Activated CD8-positive, alpha-beta memory T cell treated with anti-CD3 and anti-CD28 coated beads, Interleukin-2, amount 10 ng/mL, durations not matched to agents 7 days and 5 days (primary cell): ENCODE measurements around the gene PLXNB3. TPM values are rescaled to one million over a fixed set of nuclear protein-coding genes. Genes with fewer than 3 reads are reported as not detected.
A peak's percentile ranks its signal among the peaks of the same experiment; 100 is the strongest.

Experiments used
- ATAC-seq: fragments of 150-1000 bp; cut with Tn5 transposase; one replicate; pipeline ENCODE4 v1.10.0; 2021; ENCODE audit warnings: moderate library complexity
- CTCF ChIA-PET: fragments of 350-600 bp; sonication (Branson Sonifier 250); formaldehyde crosslinking; loops from one replicate; lab custom pipeline; 2021; ENCODE audit warnings: antibody characterized with exemption; lab: Charles Lee
- DNase-seq: peaks from one replicate; pipeline ENCODE4 v3.0.0-alpha.2; 2020
- H3K27ac Mint-ChIP-seq: one replicate; pipeline ENCODE4 v1.8.0; 2021; ENCODE audit warnings: mild to moderate bottlenecking, mixed read lengths
- H3K27me3 Mint-ChIP-seq: one replicate; pipeline ENCODE4 v1.8.0; 2021; ENCODE audit warnings: mixed read lengths
- H3K36me3 Mint-ChIP-seq: one replicate; pipeline ENCODE4 v1.8.0; 2021; ENCODE audit warnings: mild to moderate bottlenecking, mixed read lengths
- H3K4me1 Mint-ChIP-seq: one replicate; pipeline ENCODE4 v1.8.0; 2021; ENCODE audit warnings: mixed read lengths
- H3K4me3 Mint-ChIP-seq: one replicate; pipeline ENCODE4 v1.8.0; 2021; ENCODE audit warnings: mild to moderate bottlenecking, moderate library complexity, mixed read lengths
- H3K9me3 Mint-ChIP-seq: one replicate; pipeline ENCODE4 v1.8.0; 2022; ENCODE audit warnings: low read depth, mixed read lengths
- total RNA-seq, 2 experiments: library from RNA; stranded (reverse); gene quantifications; one replicate each; pipeline ENCODE4 v1.2.3, GENCODE V29; 2021

Gene PLXNB3
- total RNA-seq, 2 experiments from 2014 or later = 0.42 to 0.50 TPM

DNA sequence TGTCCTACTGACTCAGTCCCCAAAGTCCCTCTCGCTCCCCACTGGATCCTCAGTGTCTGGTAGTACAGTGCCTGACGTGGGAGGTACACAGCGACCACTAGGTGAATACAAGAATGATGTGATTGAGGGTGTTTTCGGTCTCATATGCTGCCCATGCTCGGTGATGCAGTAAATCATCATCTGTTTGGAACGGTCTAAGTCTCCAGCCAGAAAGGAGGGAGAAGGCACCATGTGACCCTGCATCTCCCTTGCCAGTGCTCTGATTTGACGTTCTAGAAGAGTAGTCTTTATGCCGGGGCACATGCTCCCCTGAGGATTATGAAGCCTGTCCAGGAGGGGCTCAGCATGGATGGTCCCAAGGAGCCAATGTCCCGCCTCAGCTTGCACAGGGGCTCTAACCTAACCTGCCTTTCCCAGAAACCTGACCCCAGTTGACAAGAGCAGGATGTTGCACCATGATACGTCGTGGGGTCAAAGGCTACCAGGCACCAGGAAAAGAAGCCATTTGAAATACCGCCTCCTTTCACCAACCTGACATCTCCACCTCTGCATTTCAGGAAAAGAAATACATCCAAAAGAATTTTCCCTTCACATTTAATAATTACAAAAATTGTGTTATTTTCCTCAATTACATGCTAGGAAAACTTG lies 13.8 kb upstream of the PLXNB3 start:
- Mint-ChIP-seq H3K9me3 (no peaks in the 10 kb centered on the region), H3K4me3 (no peak overlapping the region), H3K4me1 (no peaks in the 10 kb centered on the region), H3K36me3 (no peaks in the 10 kb centered on the region), H3K27ac (no peak overlapping the region), H3K27me3 (peaks cover 16% of the 10 kb centered on the region)
- CTCF ChIA-PET = no interaction called here
- no peak for DNase-seq
- ATAC-seq = no peak

DNA sequence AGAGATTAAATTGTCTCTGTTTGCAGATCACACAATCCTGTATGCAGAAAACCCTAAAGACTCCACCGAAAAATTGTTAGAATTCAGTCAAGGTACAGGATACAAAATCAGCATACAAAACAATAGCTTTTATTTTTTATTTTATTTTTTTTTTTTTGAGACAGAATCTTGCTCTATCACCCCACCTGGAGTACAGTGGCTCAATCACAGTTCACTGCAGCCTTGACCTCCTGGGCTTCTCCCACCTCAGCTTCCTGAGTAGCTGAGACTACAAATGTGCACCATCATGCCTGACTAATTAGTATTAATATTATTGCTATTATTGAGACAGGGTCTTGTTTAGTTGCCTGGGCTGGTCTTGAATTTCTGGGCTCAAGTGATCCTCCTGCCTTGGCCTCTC lies 8.9 kb upstream of the PLXNB3 start:
- Mint-ChIP-seq H3K36me3 (no peaks in the 10 kb centered on the region), H3K9me3 (no peaks in the 10 kb centered on the region), H3K4me3 (no peak overlapping the region), H3K27ac (no peak overlapping the region), H3K4me1 (no peaks in the 10 kb centered on the region), H3K27me3 (peaks cover 9% of the 10 kb centered on the region)
- CTCF ChIA-PET = interaction anchor here (0.6 kb wide), 1 partner anchor 1306 kb away, joined by 3 read pairs; no protein-coding TSS in a partner anchor
- ATAC-seq = no peak
- no peak for DNase-seq

DNA sequence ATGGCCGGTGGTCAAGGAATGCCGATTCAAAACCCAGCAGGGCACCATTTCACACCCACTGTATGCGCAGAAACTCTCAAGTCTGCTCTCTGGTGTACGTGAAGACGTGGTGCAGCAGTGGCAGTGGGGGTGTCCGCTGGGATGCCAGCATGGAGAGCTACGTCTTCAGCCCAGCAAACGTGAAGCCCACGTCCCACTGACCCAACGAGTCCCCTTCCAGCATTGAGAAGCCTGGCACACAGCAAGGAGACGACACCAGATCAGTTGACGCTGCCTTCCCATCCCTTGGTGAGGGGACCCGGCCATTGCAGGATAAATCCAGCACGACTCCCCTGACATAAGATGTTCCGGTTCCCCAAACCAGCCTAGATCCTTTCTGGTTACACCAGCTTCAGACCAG lies 2.2 kb upstream of the PLXNB3 start:
- ATAC-seq (no peak), DNase-seq (no peak)
- CTCF ChIA-PET = no interaction called here
- H3K4me3 Mint-ChIP-seq = no peak overlapping the region
- no peaks in the 10 kb centered on the region for H3K9me3 Mint-ChIP-seq
- no peak overlapping the region for H3K27ac Mint-ChIP-seq
- H3K27me3 Mint-ChIP-seq = no peaks in the 10 kb centered on the region
- H3K36me3 Mint-ChIP-seq = no peaks in the 10 kb centered on the region
- peaks cover 2% of the 10 kb centered on the region for H3K4me1 Mint-ChIP-seq

GRCh38 chrX:153762626-153763173 lies 1.3 kb upstream of the PLXNB3 start:
- DNase-seq (no peak), ATAC-seq (no peak)
- no peaks in the 10 kb centered on the region for H3K9me3 Mint-ChIP-seq
- H3K36me3 Mint-ChIP-seq = no peaks in the 10 kb centered on the region
- H3K4me3 Mint-ChIP-seq = no peak overlapping the region
- peaks cover 2% of the 10 kb centered on the region for H3K4me1 Mint-ChIP-seq
- H3K27me3 Mint-ChIP-seq = no peaks in the 10 kb centered on the region
- H3K27ac Mint-ChIP-seq = no peak overlapping the region
- CTCF ChIA-PET = interaction anchor here (1.0 to 1.8 kb wide), 8 partner anchors 10 to 205 kb away, joined by 3 to 6 read pairs (median 4); partner anchors contain the start of genes IDH3G, RENBP, SLC6A8 and SSR4

GRCh38 chrX:153763298-153763932 lies 634 bp upstream of the PLXNB3 start:
- peaks cover 5% of the 10 kb centered on the region for H3K4me1 Mint-ChIP-seq
- no peaks in the 10 kb centered on the region for H3K36me3 Mint-ChIP-seq
- DNase-seq = no peak
- no peaks in the 10 kb centered on the region for H3K9me3 Mint-ChIP-seq
- ATAC-seq = no peak
- no peaks in the 10 kb centered on the region for H3K27me3 Mint-ChIP-seq
- CTCF ChIA-PET = interaction anchor here (0.6 to 1.8 kb wide), 13 partner anchors 9 to 207 kb away, joined by 3 to 10 read pairs (median 3); partner anchors contain the start of genes IDH3G, RENBP, SLC6A8 and SSR4
- H3K4me3 Mint-ChIP-seq = no peak overlapping the region
- no peak overlapping the region for H3K27ac Mint-ChIP-seq

DNA sequence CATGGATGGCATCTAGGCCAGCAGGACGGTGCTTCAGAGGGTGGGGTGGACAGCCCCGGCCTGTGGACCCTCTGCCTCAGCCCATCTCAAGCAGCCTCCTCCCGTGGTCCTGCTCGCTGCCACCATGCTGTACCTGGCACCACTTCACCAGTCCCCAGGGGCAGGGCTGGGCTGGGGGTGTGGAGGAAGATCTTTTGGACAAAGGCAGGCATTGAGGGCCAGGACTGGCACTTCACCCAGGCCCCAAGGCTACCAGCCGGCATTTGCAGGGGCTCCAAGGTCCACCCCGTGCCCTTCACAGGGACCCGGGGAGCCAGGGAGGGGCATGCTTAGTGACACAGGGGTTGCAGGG lies 713 bp downstream of the PLXNB3 start:
- CTCF ChIA-PET = interaction anchor here (0.6 to 1.7 kb wide), 9 partner anchors 10 to 206 kb away, joined by 3 to 10 read pairs (median 3); partner anchors contain the start of genes ARHGAP4, IDH3G, RENBP and SSR4
- H3K27ac Mint-ChIP-seq = no peak overlapping the region
- no peaks in the 10 kb centered on the region for H3K36me3 Mint-ChIP-seq
- peaks cover 5% of the 10 kb centered on the region for H3K4me1 Mint-ChIP-seq
- H3K27me3 Mint-ChIP-seq = no peaks in the 10 kb centered on the region
- no peak for ATAC-seq
- no peak overlapping the region for H3K4me3 Mint-ChIP-seq
- no peaks in the 10 kb centered on the region for H3K9me3 Mint-ChIP-seq
- DNase-seq = no peak

DNA sequence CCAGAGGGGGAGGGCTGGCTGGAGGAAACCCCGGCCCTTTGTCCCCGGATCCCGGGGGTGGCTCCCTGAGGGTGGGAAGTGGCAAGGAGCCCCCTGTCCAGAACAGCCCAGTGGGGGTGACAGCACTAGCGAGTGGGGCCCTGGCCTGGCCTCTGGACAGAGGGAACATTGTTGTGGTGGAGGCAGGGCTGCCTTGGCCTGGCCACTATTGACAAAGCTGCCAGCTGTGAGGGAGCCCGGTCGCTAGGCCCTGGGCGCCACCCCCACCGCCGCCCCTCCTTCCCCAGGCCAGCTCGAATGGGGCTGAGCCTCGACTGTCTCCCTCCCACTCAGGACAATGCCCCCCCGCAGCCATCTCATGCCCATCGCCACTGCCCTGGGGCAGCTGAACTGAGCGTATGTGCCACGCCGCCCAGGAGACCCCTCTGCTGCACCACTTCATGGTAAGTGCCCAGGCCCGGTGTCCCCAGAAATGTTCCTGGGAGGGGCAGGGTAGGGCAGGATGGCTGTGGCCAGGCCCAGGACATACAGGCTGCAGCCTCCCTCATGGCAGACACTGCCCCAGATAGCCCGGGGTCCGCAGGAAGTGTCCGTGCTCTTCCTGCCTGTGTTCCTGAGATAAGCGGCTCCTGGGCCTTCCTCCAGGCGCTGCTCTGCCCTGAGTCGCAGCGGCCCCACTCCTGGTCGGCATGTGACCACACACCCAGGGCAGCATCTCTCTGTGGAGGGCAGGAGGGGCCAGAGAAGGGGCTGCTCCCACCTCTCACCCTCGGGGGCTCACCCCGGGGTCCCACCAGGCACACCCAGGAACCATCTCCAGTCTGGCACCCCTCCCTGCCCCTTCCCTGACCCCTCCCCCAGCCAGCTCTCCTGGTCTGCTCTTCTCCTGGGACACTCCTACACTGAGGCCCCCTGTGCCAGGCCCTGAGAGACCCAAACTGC lies 1.4 kb downstream of the PLXNB3 start:
- DNase-seq = no peak
- H3K9me3 Mint-ChIP-seq = no peaks in the 10 kb centered on the region
- CTCF ChIA-PET = interaction anchor here (1.1 to 1.5 kb wide), 3 partner anchors 137 to 182 kb away, joined by 3 to 5 read pairs (median 3); partner anchors contain the start of gene ARHGAP4
- no peak overlapping the region for H3K4me3 Mint-ChIP-seq
- H3K4me1 Mint-ChIP-seq = peaks cover 5% of the 10 kb centered on the region
- H3K27me3 Mint-ChIP-seq = no peaks in the 10 kb centered on the region
- H3K36me3 Mint-ChIP-seq = no peaks in the 10 kb centered on the region
- H3K27ac Mint-ChIP-seq = no peak overlapping the region
- no peak for ATAC-seq

- H3K4me1 Mint-ChIP-seq = peaks cover 5% of the 10 kb centered on the region
- no peak for DNase-seq
- no peak overlapping the region for H3K27ac Mint-ChIP-seq
- ATAC-seq = peak; percentile 35
- CTCF ChIA-PET = interaction anchor here (1.5 kb wide), 1 partner anchor 181 kb away, joined by 5 read pairs; no protein-coding TSS in a partner anchor
- no peaks in the 10 kb centered on the region for H3K9me3 Mint-ChIP-seq
- no peaks in the 10 kb centered on the region for H3K27me3 Mint-ChIP-seq
- no peaks in the 10 kb centered on the region for H3K36me3 Mint-ChIP-seq
- H3K4me3 Mint-ChIP-seq = no peak overlapping the region
These were observed 2.2 kb downstream of the PLXNB3 start for GRCh38 chrX:153766098-153766817.

DNA sequence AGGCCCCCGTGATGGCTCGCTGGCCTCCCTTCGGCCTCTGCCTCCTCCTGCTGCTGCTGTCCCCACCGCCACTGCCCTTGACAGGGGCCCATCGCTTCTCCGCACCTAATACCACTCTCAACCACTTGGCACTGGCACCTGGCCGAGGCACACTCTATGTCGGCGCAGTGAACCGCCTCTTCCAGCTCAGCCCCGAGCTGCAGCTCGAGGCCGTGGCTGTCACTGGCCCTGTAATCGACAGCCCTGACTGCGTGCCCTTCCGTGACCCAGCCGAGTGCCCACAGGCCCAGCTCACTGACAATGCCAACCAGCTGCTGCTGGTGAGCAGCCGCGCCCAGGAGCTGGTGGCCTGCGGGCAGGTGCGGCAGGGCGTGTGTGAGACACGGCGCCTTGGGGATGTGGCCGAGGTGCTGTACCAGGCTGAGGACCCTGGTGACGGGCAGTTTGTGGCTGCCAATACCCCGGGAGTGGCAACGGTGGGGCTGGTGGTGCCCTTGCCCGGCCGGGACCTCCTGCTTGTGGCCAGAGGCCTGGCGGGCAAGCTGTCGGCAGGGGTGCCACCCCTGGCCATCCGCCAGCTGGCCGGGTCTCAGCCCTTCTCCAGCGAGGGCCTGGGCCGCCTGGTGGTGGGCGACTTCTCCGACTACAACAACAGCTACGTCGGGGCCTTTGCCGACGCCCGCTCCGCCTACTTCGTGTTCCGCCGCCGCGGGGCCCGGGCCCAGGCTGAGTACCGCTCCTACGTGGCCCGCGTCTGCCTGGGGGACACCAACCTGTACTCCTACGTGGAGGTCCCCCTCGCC lies 3.0 kb downstream of the PLXNB3 start:
- H3K27ac Mint-ChIP-seq = no peak overlapping the region
- no peak for ATAC-seq
- no peak overlapping the region for H3K4me3 Mint-ChIP-seq
- peaks cover 5% of the 10 kb centered on the region for H3K4me1 Mint-ChIP-seq
- H3K27me3 Mint-ChIP-seq = no peaks in the 10 kb centered on the region
- no peaks in the 10 kb centered on the region for H3K9me3 Mint-ChIP-seq
- no peaks in the 10 kb centered on the region for H3K36me3 Mint-ChIP-seq
- no peak for DNase-seq
- CTCF ChIA-PET = interaction anchor here (1.3 to 1.6 kb wide), 3 partner anchors 27 to 180 kb away, joined by 3 to 5 read pairs (median 3); partner anchors contain the start of genes IDH3G and SSR4

GRCh38 chrX:153767674-153768055 lies 3.6 kb downstream of the PLXNB3 start:
- H3K27me3 Mint-ChIP-seq = no peaks in the 10 kb centered on the region

GRCh38 chrX:153768311-153769157 lies 4.5 kb downstream of the PLXNB3 start:
- H3K4me1 Mint-ChIP-seq = peaks cover 5% of the 10 kb centered on the region
- CTCF ChIA-PET = interaction anchor here (1.3 to 1.6 kb wide), 2 partner anchors 26 to 158 kb away, joined by 3 read pairs; partner anchors contain the start of genes IDH3G and SSR4
- ATAC-seq (no peak), DNase-seq (no peak)
- H3K36me3 Mint-ChIP-seq = no peaks in the 10 kb centered on the region
- H3K9me3 Mint-ChIP-seq = no peaks in the 10 kb centered on the region
- H3K27me3 Mint-ChIP-seq = no peaks in the 10 kb centered on the region
- H3K4me3 Mint-ChIP-seq = no peak overlapping the region
- no peak overlapping the region for H3K27ac Mint-ChIP-seq

More at GRCh38 chrX:153767674-153768055, 3.6 kb downstream of the PLXNB3 start:
- no peak overlapping the region for H3K27ac Mint-ChIP-seq
- H3K9me3 Mint-ChIP-seq = no peaks in the 10 kb centered on the region
- CTCF ChIA-PET = interaction anchor here (1.3 to 1.6 kb wide), 2 partner anchors 27 to 159 kb away, joined by 3 read pairs; partner anchors contain the start of genes IDH3G and SSR4
- DNase-seq (no peak), ATAC-seq (no peak)
- H3K4me1 Mint-ChIP-seq = peaks cover 5% of the 10 kb centered on the region
- H3K36me3 Mint-ChIP-seq = no peaks in the 10 kb centered on the region
- no peak overlapping the region for H3K4me3 Mint-ChIP-seq
